HEK293 (cell line): ENCODE results near the gene LRRC8B.

Experiments
- CTCF ChIA-PET: fragments of 350-600 bp; formaldehyde crosslinking; extraction: SDS; loops from one replicate; lab custom pipeline; 2021; ENCODE audit warnings: antibody characterized with exemption; lab: Yijun Ruan, JAX
- POLR2A ChIA-PET: fragments of 300-600 bp; formaldehyde crosslinking; extraction: SDS; loops from one replicate; lab custom pipeline; 2020; ENCODE audit warnings: antibody characterized with exemption, inconsistent platforms; lab: Yijun Ruan, JAX
- H3K27ac ChIP-seq: fragments of 200-500 bp; sonication (Bioruptor generic); 2 replicates; pipeline ENCODE4 v1.5.1; 2014; ENCODE audit warnings: low read depth, low read length, control low read depth, inconsistent platforms; ENCODE audit errors: extremely low read depth
- H3K36me3 ChIP-seq, 2 experiments: fragments of 200-500 bp in 1 of 2; sonication (Bioruptor generic) in 1 of 2; 1 replicate in 1 of 2; 2 replicates in 1 of 2; pipeline ENCODE4 v1.5.1; 2014 to 2017; ENCODE audit warnings: inconsistent platforms in 2 of 2, low read length in 2 of 2; ENCODE audit not compliant: control insufficient read depth in 2 of 2, insufficient read depth in 1 of 2
- H3K4me1 ChIP-seq: fragments of 200-500 bp; sonication (Bioruptor generic); 2 replicates; pipeline ENCODE4 v1.5.1; 2014; ENCODE audit warnings: mild to moderate bottlenecking, low read length, inconsistent platforms; ENCODE audit not compliant: control insufficient read depth, insufficient read depth
- H3K4me3 ChIP-seq: 2 replicates; pipeline ENCODE4 v1.5.1; 2011; ENCODE audit warnings: low read depth, mild to moderate bottlenecking, control low read depth, low read length, moderate library complexity
- H3K9me3 ChIP-seq: fragments of 200-500 bp; sonication (Bioruptor generic); 2 replicates; pipeline ENCODE4 v1.5.1; 2014; ENCODE audit warnings: low read depth, low read length, inconsistent platforms; ENCODE audit not compliant: control insufficient read depth, insufficient read depth
- GLIS1 ChIP-seq: fragments of 450-650 bp; formaldehyde crosslinking; IDR thresholded peaks from 2 replicates; pipeline ENCODE4 v1.5.1; 2016; ENCODE audit warnings: missing biosample characterization, missing genetic modification characterization
- IKZF3 ChIP-seq: fragments of 450-650 bp; IDR thresholded peaks from 2 replicates; pipeline ENCODE4 v1.5.0; 2018; ENCODE audit warnings: missing biosample characterization, mild to moderate bottlenecking, missing genetic modification characterization, moderate library complexity
- KLF8 ChIP-seq: fragments of 450-650 bp; formaldehyde crosslinking; IDR thresholded peaks from 2 replicates; pipeline ENCODE4 v1.5.1; 2016; ENCODE audit warnings: missing biosample characterization, missing genetic modification characterization
- PRDM4 ChIP-seq: fragments of 450-650 bp; formaldehyde crosslinking; IDR thresholded peaks from 2 replicates; pipeline ENCODE4 v1.5.1; 2017; ENCODE audit warnings: missing biosample characterization, missing genetic modification characterization
- PRDM6 ChIP-seq: fragments of 450-650 bp; formaldehyde crosslinking; IDR thresholded peaks from 2 replicates; pipeline ENCODE4 v1.5.1; 2017; ENCODE audit warnings: missing biosample characterization, missing genetic modification characterization
- REST ChIP-seq: fragments of 450-650 bp; formaldehyde crosslinking; IDR thresholded peaks from 2 replicates; pipeline ENCODE4 v1.5.1; 2016; ENCODE audit warnings: missing biosample characterization, missing genetic modification characterization
- TRIM28 ChIP-seq: IDR thresholded peaks from 2 replicates; pipeline ENCODE4 v1.6.1; 2011; ENCODE audit warnings: low read length, control low read depth, borderline replicate concordance
- ZBTB26 ChIP-seq: fragments of 450-650 bp; formaldehyde crosslinking; optimal IDR thresholded peaks from 2 replicates; pipeline ENCODE3; 2016; ENCODE audit warnings: missing biosample characterization, mild to moderate bottlenecking, missing genetic modification characterization
- ZFHX2 ChIP-seq: fragments of 450-650 bp; formaldehyde crosslinking; conservative IDR thresholded peaks from 2 replicates; pipeline ENCODE4 v1.5.1; 2016; ENCODE audit warnings: missing biosample characterization, missing genetic modification characterization
- ZNF132 ChIP-seq: fragments of 450-650 bp; formaldehyde crosslinking; IDR thresholded peaks from 2 replicates; pipeline ENCODE4 v1.5.1; 2017; ENCODE audit warnings: missing biosample characterization, missing genetic modification characterization, borderline replicate concordance
- ZNF174 ChIP-seq: fragments of 450-650 bp; formaldehyde crosslinking; IDR thresholded peaks from 2 replicates; pipeline ENCODE4 v1.5.0; 2017; ENCODE audit warnings: missing biosample characterization, mild to moderate bottlenecking, missing genetic modification characterization
- ZNF175 ChIP-seq: fragments of 450-650 bp; formaldehyde crosslinking; IDR thresholded peaks from 2 replicates; pipeline ENCODE4 v1.5.1; 2016; ENCODE audit warnings: missing biosample characterization, missing genetic modification characterization
- ZNF214 ChIP-seq: fragments of 450-650 bp; formaldehyde crosslinking; IDR thresholded peaks from 2 replicates; pipeline ENCODE4 v1.5.1; 2017; ENCODE audit warnings: missing biosample characterization, mild to moderate bottlenecking, missing genetic modification characterization, borderline replicate concordance
- ZNF341 ChIP-seq: fragments of 450-650 bp; formaldehyde crosslinking; IDR thresholded peaks from 2 replicates; pipeline ENCODE4; 2016; ENCODE audit warnings: low read depth, missing biosample characterization, missing genetic modification characterization
- ZNF394 ChIP-seq: fragments of 450-650 bp; formaldehyde crosslinking; IDR thresholded peaks from 2 replicates; pipeline ENCODE4 v1.5.1; 2016; ENCODE audit warnings: missing biosample characterization, missing genetic modification characterization, mild to moderate bottlenecking, moderate library complexity, borderline replicate concordance
- ZNF561 ChIP-seq: fragments of 450-650 bp; IDR thresholded peaks from 2 replicates; pipeline ENCODE4 v1.5.1; 2018; ENCODE audit warnings: missing biosample characterization, missing genetic modification characterization, borderline replicate concordance
- ZNF621 ChIP-seq: fragments of 450-650 bp; formaldehyde crosslinking; IDR thresholded peaks from 2 replicates; pipeline ENCODE4 v1.5.1; 2017; ENCODE audit warnings: missing biosample characterization, missing genetic modification characterization
- ZNF623 ChIP-seq: fragments of 450-650 bp; formaldehyde crosslinking; IDR thresholded peaks from 2 replicates; pipeline ENCODE4 v1.5.1; 2016; ENCODE audit warnings: missing biosample characterization, missing genetic modification characterization
- ZNF624 ChIP-seq: fragments of 450-650 bp; formaldehyde crosslinking; IDR thresholded peaks from 2 replicates; pipeline ENCODE4 v1.5.1; 2017; ENCODE audit warnings: missing biosample characterization, missing genetic modification characterization
- ZNF670 ChIP-seq: fragments of 450-650 bp; formaldehyde crosslinking; IDR thresholded peaks from 2 replicates; pipeline ENCODE4 v1.5.1; 2016; ENCODE audit warnings: missing biosample characterization, missing genetic modification characterization, low read depth

LRRC8B gene

GRCh38 chr1:89603651-89604413, 79.2 kb downstream of the LRRC8B start:
- CTCF ChIA-PET = interaction anchor here (0.7 to 1.9 kb wide), 4 partner anchors 10 to 159 kb away, joined by 3 to 14 read pairs (median 6); no protein-coding TSS in a partner anchor

GRCh38 chr1:89604414-89604735, 79.7 kb downstream of the LRRC8B start:
- H3K4me3 ChIP-seq = no peak overlapping the region
- POLR2A ChIA-PET = no interaction called here
- H3K27ac ChIP-seq = no peak overlapping the region
- H3K9me3 ChIP-seq = no peaks in the 10 kb centered on the region
- H3K4me1 ChIP-seq = no peaks in the 10 kb centered on the region
- no peaks in the 10 kb centered on the region for H3K36me3 ChIP-seq
- CTCF ChIA-PET = interaction anchor here (0.7 to 1.9 kb wide), 4 partner anchors 10 to 159 kb away, joined by 3 to 14 read pairs (median 8); no protein-coding TSS in a partner anchor
- TF ChIP-seq ZNF394 = no peak
- no peak for TF ChIP-seq ZNF623 (tag by site-specific recombination)
- no peak for TF ChIP-seq ZFHX2 (tag by site-specific recombination)
- no peak for TF ChIP-seq ZNF621
- TF ChIP-seq PRDM6 (tag by site-specific recombination) = no peak
- TF ChIP-seq ZNF670 = no peak
- TF ChIP-seq ZNF561 (tag by site-specific recombination) = no peak
- no peak for TF ChIP-seq ZBTB26 (tag by site-specific recombination)
- no peak for TF ChIP-seq REST (tag by site-specific recombination)
- TF ChIP-seq ZNF214 (tag by site-specific recombination) = no peak
- TF ChIP-seq TRIM28 = no peak
- TF ChIP-seq GLIS1 (tag by site-specific recombination) = no peak
- TF ChIP-seq ZNF624 = no peak
- TF ChIP-seq ZNF174 (tag by site-specific recombination) = no peak
- no peak for TF ChIP-seq IKZF3 (tag by site-specific recombination)

More at GRCh38 chr1:89603651-89604413, 79.2 kb downstream of the LRRC8B start:
- POLR2A ChIA-PET = no interaction called here
- no peak overlapping the region for H3K4me3 ChIP-seq
- no peak overlapping the region for H3K27ac ChIP-seq
- TF ChIP-seq KLF8 (tag by site-specific recombination) = no peak
- no peak for TF ChIP-seq ZNF175 (tag by site-specific recombination)
- TF ChIP-seq ZNF341 (tag by site-specific recombination) = peak; percentile 50; the same call in 1 of the 2 replicates
- TF ChIP-seq ZNF132 (tag by site-specific recombination) = no peak
- peak; percentile 79 for TF ChIP-seq PRDM4 (tag by site-specific recombination)
- H3K9me3 ChIP-seq = no peaks in the 10 kb centered on the region
- H3K4me1 ChIP-seq = no peaks in the 10 kb centered on the region
- H3K36me3 ChIP-seq = no peaks in the 10 kb centered on the region
